GM18508 (cell line): ENCODE data around the gene C1RL.
"Not testable (repeated sequence)": the region's sequence is repeated elsewhere in the genome, so short reads cannot be mapped to it uniquely, and the experiment has no call there.

Experiments used
- ATAC-seq: cut with Tn5 transposase; IDR thresholded peaks from one replicate; pipeline ENCODE4 v1.9.1; 2021; ENCODE audit warnings: moderate number of reproducible peaks; ENCODE audit not compliant: insufficient read depth, unreplicated experiment

Gene C1RL

GRCh38 chr12:7116916-7117315, 7.9 kb upstream of the C1RL start:
- no peak for ATAC-seq

GRCh38 chr12:7116196-7116595, 7.2 kb upstream of the C1RL start:
- no peak for ATAC-seq

- no peak for ATAC-seq
These were observed 5.8 kb upstream of the C1RL start for GRCh38 chr12:7114851-7115250.

- ATAC-seq = no peak
These were observed 5.0 kb upstream of the C1RL start for GRCh38 chr12:7114008-7114407.

- ATAC-seq = no peak
These were observed 4.4 kb upstream of the C1RL start for GRCh38 chr12:7113389-7113871.

- ATAC-seq = no peak
These were observed 3.0 kb upstream of the C1RL start for GRCh38 chr12:7112041-7112440.

- ATAC-seq = no peak
These were observed 1.6 kb upstream of the C1RL start for GRCh38 chr12:7110661-7111060.

- ATAC-seq = no peak
These were observed 532 bp upstream of the C1RL start for GRCh38 chr12:7109572-7109920.

- ATAC-seq = peak; percentile 47
These were observed 815 bp downstream of the C1RL start for GRCh38 chr12:7108003-7108795.

GRCh38 chr12:7107636-7108002, 1.4 kb downstream of the C1RL start:
- ATAC-seq = no peak

- ATAC-seq = not testable (repeated sequence)
These were observed 1.8 kb downstream of the C1RL start for GRCh38 chr12:7107181-7107580.

- ATAC-seq = no peak
These were observed 2.9 kb downstream of the C1RL start for GRCh38 chr12:7106082-7106481.

- ATAC-seq = no peak
These were observed 5.0 kb downstream of the C1RL start for GRCh38 chr12:7103837-7104584.

GRCh38 chr12:7102582-7102981, 6.4 kb downstream of the C1RL start:
- no peak for ATAC-seq

GRCh38 chr12:7101694-7102131, 7.3 kb downstream of the C1RL start:
- ATAC-seq = no peak

GRCh38 chr12:7101047-7101693, 7.8 kb downstream of the C1RL start:
- ATAC-seq = no peak

GRCh38 chr12:7100239-7100638, 8.8 kb downstream of the C1RL start:
- no peak for ATAC-seq

- ATAC-seq = no peak
These were observed 9.6 kb downstream of the C1RL start for GRCh38 chr12:7099290-7099996.

- ATAC-seq = no peak
These were observed 12.0 kb downstream of the C1RL start for GRCh38 chr12:7096979-7097378.
